RPMI8226 (cell line): Measurements from ENCODE around the gene SPTB.
A peak's percentile ranks its signal among the peaks of the same experiment; 100 is the strongest.

Source experiments
- DNase-seq: peaks from one replicate; pipeline ENCODE4 v3.0.0-alpha.2; 2015

SPTB gene

GRCh38 chr14:64848239-64848638 is 31.5 kb downstream of the SPTB start:
- DNase-seq: peak; percentile 49

GRCh38 chr14:64846319-64846718 is 33.4 kb downstream of the SPTB start:
- DNase-seq: no peak

GRCh38 chr14:64845878-64846277 is 33.8 kb downstream of the SPTB start:
- no peak for DNase-seq

GRCh38 chr14:64844969-64845536 is 34.7 kb downstream of the SPTB start:
- no peak for DNase-seq

GRCh38 chr14:64844272-64844671 is 35.4 kb downstream of the SPTB start:
- peak; percentile 48 for DNase-seq

GRCh38 chr14:64843548-64843947 is 36.2 kb downstream of the SPTB start:
- no peak for DNase-seq

- DNase-seq: no peak
These were observed 37.6 kb downstream of the SPTB start for GRCh38 chr14:64841772-64842750.

GRCh38 chr14:64841121-64841651 is 38.5 kb downstream of the SPTB start:
- DNase-seq: peak; percentile 6

- DNase-seq: no peak
These were observed 41.1 kb downstream of the SPTB start for GRCh38 chr14:64838656-64839055.

- no peak for DNase-seq
These were observed 44.3 kb downstream of the SPTB start for GRCh38 chr14:64835431-64835830.

GRCh38 chr14:64834965-64835364 is 44.7 kb downstream of the SPTB start:
- no peak for DNase-seq

- no peak for DNase-seq
These were observed 48.3 kb downstream of the SPTB start for GRCh38 chr14:64831419-64831818.

GRCh38 chr14:64830961-64831360 is 48.7 kb downstream of the SPTB start:
- no peak for DNase-seq

- DNase-seq: no peak
These were observed 51.6 kb downstream of the SPTB start for GRCh38 chr14:64828071-64828470.

- DNase-seq: no peak
These were observed 52.9 kb downstream of the SPTB start for GRCh38 chr14:64826845-64827244.

GRCh38 chr14:64826333-64826732 is 53.4 kb downstream of the SPTB start:
- DNase-seq: no peak

GRCh38 chr14:64825509-64825908 is 54.2 kb downstream of the SPTB start:
- no peak for DNase-seq

GRCh38 chr14:64825006-64825405 is 54.7 kb downstream of the SPTB start:
- DNase-seq: no peak

GRCh38 chr14:64824471-64824870 is 55.2 kb downstream of the SPTB start:
- DNase-seq: no peak

GRCh38 chr14:64823305-64823861 is 56.3 kb downstream of the SPTB start:
- peak; percentile 70 for DNase-seq

GRCh38 chr14:64821651-64822050 is 58.1 kb downstream of the SPTB start:
- DNase-seq: no peak

GRCh38 chr14:64818151-64818550 is 61.6 kb downstream of the SPTB start:
- no peak for DNase-seq

- no peak for DNase-seq
These were observed 62.1 kb downstream of the SPTB start for GRCh38 chr14:64817631-64818030.
